Mammary epithelial cell (primary cell): Measurements from ENCODE around the gene CFAP57.

Experiments
- EZH2 ChIP-seq: IDR thresholded peaks from 2 replicates; pipeline ENCODE4 v1.6.1; 2012; ENCODE audit warnings: low read length, inconsistent platforms, borderline replicate concordance
- TF ChIP-seq, protein P1 (sequence below), 2 donors: IDR thresholded peaks in 1 of 2; conservative IDR thresholded peaks in 1 of 2; 2 replicates each; pipeline ENCODE4 v1.5.1; 2011 to 2012; ENCODE audit warnings: inconsistent platforms in 2 of 2, low read length in 2 of 2, mild to moderate bottlenecking in 2 of 2, control low read depth in 1 of 2, low read depth in 1 of 2; ENCODE audit not compliant: insufficient read depth in 1 of 2; ENCODE audit errors: extremely low read depth in 1 of 2

GRCh38 chr1:43279161-43279560, 107.0 kb downstream of the CFAP57 start:
- TF ChIP-seq, protein P1, sequence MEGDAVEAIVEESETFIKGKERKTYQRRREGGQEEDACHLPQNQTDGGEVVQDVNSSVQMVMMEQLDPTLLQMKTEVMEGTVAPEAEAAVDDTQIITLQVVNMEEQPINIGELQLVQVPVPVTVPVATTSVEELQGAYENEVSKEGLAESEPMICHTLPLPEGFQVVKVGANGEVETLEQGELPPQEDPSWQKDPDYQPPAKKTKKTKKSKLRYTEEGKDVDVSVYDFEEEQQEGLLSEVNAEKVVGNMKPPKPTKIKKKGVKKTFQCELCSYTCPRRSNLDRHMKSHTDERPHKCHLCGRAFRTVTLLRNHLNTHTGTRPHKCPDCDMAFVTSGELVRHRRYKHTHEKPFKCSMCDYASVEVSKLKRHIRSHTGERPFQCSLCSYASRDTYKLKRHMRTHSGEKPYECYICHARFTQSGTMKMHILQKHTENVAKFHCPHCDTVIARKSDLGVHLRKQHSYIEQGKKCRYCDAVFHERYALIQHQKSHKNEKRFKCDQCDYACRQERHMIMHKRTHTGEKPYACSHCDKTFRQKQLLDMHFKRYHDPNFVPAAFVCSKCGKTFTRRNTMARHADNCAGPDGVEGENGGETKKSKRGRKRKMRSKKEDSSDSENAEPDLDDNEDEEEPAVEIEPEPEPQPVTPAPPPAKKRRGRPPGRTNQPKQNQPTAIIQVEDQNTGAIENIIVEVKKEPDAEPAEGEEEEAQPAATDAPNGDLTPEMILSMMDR (conservative IDR thresholded peaks at IDR 0.05 in 1 of 2, IDR thresholded peaks at IDR 0.05 in 1 of 2; ENCODE audit: extremely low read depth in 1 of 2, insufficient read depth in 1 of 2, low read depth in 1 of 2, low read length in 2 of 2): no peak
- TF ChIP-seq EZH2: no peak
